Spleen (tissue), 7 donors: ENCODE results near the gene POU6F2.

Experiments
- CTCF ChIP-seq, 11 experiments: fragments of 200-600 bp in 7 of 11; fragments of 450-650 bp in 4 of 11; sonication (generic) in 4 of 11; IDR thresholded peaks in 8 of 11; conservative IDR thresholded peaks in 3 of 11; 1 replicate in 7 of 11; 2 replicates in 4 of 11; pipeline versions ENCODE4 v1.4.0 to v1.8.0; 2016 to 2021; ENCODE audit warnings: antibody characterized with exemption in 11 of 11, inconsistent platforms in 4 of 11, mild to moderate bottlenecking in 1 of 11
- POLR2A ChIP-seq, 3 donors: fragments of 450-650 bp; IDR thresholded peaks; one replicate each; pipeline ENCODE4 v1.5.1; 2017; ENCODE audit warnings: antibody characterized with exemption in 3 of 3, mild to moderate bottlenecking in 1 of 3
- POLR2AphosphoS5 ChIP-seq, 3 donors: sonication (generic); formaldehyde crosslinking; IDR thresholded peaks; one replicate each; pipeline ENCODE4 v1.5.1; 2017; ENCODE audit warnings: antibody characterized with exemption in 3 of 3
- donor health status: DM: no; HTN: no; CAD: no; lungs with moderate emphysema.
- donor health status: DM: no; HTN: no; CAD: no.
- donor health status: DM: no; HTN: no; CAD: no.

- no peak for TF ChIP-seq POLR2A (IDR thresholded peaks at IDR 0.05)
- no peak for TF ChIP-seq CTCF (IDR thresholded peaks at IDR 0.05 in 8 of 11, conservative IDR thresholded peaks at IDR 0.05 in 3 of 11)
- TF ChIP-seq POLR2AphosphoS5 (IDR thresholded peaks at IDR 0.05), result no peak
Observed at GRCh38 chr7:39130274-39130673, 152.6 kb downstream of the POU6F2 start.
